Left kidney (tissue), 2 donors: ENCODE measurements around the gene CDC42SE1. TPM values are rescaled to one million over a fixed set of nuclear protein-coding genes. Genes with fewer than 3 reads are reported as not detected.
A peak's percentile ranks its signal among the peaks of the same experiment; 100 is the strongest.

Source experiments
- DNase-seq: peaks from one replicate; pipeline ENCODE4 v3.0.0-alpha.2; 2013
- polyA plus RNA-seq: library from polyadenylated mRNA; unstranded; fragments of 120-200 nt; gene quantifications from one replicate; pipeline ENCODE4 v1.2.1, GENCODE V29; 2013; ENCODE audit not compliant: insufficient read length

CDC42SE1 gene
- polyA plus RNA-seq, 1 donor = 88.6 TPM

DNA sequence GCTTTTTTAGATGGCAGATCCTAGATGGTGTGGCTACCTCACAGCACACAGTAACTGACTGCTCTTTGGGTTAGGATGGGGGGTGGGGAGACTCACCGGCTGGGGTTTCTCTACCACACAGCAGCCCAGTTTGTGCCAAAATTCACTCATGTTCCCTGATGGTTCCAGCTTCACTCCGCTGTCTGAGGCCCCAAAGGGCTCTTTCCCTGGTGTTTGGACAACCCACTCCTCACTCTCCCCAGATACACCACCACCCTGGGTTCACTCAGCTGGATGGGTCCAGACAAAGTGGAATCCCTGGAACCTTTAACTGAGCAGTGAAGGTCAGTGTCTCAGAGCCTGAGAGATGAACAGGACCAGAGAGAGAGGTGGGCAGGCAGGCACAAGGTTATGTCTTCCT is 3.8 kb downstream of the CDC42SE1 start:
- no peak for DNase-seq

DNA sequence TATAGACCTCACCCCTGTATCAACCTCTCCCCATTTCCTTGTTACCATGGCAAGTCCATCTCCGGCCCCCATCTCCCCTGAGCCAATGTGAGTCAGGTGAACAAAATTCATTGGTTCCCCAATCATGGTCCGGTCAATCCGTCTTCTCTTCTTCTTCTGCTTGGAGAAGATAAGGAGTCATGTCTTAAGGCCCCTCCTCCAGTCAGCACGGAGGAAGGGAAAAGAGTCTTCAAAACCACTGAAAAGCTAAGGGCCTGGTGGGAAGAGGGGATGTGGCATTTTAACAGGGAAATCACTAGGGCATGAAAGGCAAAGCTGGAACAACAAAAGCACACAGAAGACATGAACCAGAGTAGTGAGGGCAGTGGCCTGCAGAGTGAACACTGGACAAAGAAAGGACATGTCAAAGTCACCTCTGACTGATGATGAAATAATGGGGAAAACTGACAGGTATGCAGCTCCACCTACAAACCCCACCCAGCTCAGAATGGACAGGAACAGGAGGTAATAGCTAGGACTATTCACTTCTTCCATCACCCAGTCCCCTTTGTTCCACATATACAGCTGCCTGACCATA is 4.4 kb downstream of the CDC42SE1 start:
- no peak for DNase-seq

DNA sequence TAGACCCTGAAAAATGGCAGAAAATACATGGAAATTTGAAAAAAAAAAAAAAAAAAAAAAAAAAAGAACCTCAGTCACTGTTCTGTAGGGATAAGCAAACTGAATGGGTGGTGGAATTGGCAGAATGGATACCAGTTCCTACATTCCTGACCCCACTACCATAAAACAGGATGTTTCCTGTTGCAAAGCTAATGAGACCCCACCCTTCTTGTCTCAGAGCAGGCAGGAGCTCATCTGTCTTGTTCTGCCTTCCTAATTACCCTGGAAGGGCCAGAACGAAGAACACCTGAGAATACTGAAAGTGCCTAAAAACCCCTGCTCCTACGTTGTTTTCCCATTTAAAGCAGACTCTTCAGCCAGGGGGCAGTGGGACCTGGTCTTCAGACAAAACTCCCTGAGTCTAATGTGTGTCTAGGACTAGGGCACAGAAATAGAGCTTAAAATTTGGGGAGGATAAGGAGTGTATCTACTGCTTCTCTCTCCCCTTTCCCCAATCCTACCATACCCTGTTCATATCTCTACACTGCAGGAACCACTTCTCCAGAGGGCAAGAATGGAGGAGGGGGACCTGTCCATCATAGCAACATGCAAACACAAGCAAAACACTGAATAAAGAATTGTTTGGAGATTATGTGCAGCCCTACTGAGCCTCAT is 7.9 kb downstream of the CDC42SE1 start:
- no peak for DNase-seq

DNA sequence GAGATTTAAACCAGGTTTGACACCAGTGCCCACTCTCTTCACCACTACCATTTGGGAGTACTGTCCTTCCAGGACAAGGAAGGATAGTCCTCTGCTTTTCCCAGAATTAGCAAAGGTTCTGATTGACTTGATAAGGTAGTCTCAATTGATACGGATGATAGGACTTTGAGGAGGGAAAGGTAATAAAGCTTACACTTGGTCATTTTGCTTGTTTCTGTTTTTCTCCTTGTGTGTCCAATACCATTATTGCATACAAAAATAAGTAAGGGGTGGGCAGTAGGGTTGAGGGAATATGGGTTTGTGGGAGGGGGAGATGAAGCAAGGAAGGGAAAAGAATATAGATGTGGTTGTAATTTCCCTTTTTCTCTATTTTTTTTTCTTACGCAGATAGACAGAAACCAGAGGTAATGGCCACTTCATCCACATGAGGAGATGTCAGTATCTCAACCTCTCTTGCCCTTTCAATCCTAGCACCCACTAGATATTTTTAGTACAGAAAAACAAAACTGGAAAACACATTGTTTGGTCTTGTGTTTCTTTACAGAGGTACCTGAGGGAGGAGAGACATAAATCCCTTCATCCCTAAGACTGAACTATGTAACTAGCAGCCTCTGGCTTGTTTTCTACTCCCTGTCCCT is 9.3 kb downstream of the CDC42SE1 start:
- DNase-seq = no peak

DNA sequence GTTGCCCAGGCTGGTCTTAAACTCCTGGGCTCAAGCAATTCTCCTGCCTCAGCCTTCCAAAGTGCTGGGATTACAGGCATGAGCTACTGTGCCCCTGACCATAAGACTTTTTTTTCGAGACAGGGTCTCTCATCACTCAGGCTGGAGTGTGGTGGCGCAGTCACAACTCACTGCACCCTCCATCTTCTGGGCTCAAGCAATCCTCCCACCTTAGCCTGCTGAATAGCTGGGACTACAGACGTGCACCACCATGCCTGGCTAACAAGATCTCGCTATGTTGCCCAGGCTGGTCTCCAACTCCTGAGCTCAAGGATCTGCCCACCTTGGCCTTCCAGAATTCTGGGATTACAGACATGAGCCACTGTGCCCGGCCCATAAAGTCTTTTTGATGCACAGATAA is 10.0 kb downstream of the CDC42SE1 start:
- no peak for DNase-seq

DNA sequence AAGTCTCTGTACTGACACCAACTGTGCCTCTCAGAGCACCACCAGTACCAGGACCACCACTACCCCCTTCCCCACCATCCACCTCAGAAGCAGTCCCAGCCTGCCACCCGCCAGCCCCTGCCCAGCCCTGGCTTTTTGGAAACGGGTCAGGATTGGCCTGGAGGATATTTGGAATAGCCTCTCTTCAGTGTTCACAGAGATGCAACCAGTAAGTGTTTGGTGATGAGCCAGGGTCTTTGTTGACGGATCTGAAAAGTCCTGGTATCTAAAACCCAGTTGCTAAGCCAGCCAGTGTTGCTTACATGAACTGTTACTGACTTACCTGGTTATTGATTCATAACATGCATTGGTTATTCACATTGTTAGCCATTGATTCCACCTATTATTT is 10.8 kb downstream of the CDC42SE1 start:
- no peak for DNase-seq

DNA sequence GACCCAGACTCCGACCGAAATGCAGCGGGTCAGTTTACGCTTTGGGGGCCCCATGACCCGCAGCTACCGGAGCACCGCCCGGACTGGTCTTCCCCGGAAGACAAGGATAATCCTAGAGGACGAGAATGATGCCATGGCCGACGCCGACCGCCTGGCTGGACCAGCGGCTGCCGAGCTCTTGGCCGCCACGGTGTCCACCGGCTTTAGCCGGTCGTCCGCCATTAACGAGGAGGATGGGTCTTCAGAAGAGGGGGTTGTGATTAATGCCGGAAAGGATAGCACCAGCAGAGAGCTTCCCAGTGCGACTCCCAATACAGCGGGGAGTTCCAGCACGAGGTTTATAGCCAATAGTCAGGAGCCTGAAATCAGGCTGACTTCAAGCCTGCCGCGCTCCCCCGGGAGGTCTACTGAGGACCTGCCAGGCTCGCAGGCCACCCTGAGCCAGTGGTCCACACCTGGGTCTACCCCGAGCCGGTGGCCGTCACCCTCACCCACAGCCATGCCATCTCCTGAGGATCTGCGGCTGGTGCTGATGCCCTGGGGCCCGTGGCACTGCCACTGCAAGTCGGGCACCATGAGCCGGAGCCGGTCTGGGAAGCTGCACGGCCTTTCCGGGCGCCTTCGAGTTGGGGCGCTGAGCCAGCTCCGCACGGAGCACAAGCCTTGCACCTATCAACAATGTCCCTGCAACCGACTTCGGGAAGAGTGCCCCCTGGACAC is 11.3 kb downstream of the CDC42SE1 start:
- no peak for DNase-seq

DNA sequence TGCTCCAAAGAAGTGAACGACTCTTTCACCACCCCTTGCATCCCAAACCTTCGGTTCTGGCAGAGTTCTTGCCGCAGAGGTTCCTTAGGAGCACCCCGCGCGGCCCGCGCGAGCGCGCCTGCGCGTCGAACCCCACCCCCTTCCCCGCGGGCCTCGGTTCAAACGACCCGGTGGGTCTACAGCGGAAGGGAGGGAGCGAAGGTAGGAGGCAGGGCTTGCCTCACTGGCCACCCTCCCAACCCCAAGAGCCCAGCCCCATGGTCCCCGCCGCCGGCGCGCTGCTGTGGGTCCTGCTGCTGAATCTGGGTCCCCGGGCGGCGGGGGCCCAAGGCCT is 11.9 kb downstream of the CDC42SE1 start, which contains the start of gene C1orf56:
Gene C1orf56, plus strand, starts transcription at position 161 of the 334 bp plus-strand sequence. Its CDS starts 97 bp downstream, at position 258.
- peak; percentile 80 for DNase-seq

DNA sequence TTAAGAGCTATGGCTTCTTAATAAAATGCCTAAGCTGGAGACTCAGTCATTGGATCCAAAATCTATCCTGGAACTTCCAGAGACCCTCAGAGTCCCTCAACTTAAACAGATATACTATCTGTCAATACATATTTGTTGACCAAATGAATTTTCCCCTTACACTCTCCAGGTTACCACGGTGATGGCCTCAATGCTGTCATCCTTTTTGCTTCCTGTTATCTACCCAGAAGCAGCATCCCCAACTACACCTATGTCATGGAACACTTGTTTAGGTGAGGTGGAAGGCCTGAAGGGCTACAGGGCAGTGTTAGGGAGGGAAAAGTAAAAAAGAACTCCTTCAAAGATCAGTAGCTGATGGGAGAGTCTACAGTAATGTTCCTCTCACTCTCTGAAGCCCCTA is 16.3 kb downstream of the CDC42SE1 start:
- DNase-seq = no peak

DNA sequence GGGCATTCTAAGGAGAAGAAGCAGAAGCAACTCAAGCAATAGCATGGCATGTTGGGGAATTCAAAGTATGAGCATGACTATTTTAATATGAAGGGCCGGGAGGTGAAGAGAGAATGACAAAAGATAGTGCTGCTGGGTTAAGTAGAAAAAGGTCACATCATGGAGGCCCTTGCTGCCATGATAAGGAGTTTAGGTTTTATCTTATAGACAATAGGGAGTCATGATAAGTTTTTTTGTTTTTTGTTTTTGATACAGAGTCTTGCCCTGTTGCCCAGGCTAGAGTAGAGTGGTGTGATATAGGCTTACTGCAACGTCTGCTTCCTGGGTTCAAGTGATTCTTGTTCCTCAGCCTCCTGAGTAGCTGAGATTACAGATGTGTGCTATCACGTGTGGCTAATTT is 19.9 kb downstream of the CDC42SE1 start:
- no peak for DNase-seq

DNA sequence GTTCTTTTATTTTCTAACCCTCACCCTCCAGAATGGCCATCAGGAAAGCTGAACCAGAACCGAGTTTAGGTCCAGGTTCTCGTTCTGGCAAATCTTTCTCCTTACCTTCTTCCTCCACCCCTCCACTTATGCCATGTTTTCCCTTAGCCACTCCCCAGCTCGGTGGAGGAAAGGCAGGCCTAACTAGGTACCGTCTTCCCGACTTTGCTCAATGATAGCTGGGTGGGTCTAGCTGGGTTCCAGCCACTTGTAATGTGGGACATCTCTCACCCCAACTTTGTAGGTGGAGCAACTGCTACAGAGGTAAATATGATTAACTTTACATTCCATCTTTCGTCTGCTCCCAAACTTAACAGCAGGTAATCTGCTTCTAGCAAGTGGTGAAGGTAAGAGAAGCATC is 22.4 kb downstream of the CDC42SE1 start:
- DNase-seq = no peak

DNA sequence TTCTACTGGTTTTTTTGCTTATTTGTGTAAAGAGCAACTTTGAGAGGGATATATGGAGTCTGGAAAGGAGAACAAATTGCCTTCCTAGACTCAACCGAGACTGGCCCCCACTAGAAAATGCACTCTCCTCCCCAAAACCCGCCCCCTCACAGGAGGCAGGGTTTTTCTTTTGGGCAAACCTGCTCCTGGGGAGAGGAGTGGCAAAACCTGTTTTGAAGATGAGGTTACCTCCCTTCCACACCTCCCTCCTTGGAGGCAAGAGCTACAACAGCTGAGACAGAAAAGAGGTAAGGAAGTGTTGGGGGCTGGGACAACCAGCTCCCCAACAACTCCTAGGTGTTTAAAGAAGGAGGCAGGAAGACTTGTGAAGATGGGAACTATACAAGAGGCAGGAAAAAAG is 23.1 kb downstream of the CDC42SE1 start, which contains the start of gene BNIPL:
Gene BNIPL, plus strand, starts transcription at position 231 of the 400 bp plus-strand sequence. Its CDS starts 140 bp downstream, at position 371.
- no peak for DNase-seq

DNA sequence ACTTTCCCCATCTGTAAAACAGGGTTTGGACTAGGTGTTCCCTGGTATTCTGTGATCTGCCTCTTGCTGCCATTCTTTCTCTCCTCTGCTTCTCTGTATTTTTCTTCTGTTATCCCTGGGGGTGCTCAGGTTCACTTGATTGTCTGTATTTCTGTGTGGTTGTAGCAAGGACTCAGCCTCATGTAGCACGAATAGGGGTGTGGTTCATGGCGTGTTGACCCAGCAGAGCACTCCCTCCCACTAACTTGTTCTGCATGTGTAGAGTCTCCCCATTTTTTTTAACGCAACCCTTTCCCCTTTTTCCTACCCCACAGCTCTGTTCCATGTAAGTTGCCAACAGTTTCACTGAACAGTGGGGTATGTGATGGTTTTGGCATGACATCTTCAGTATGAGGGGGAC is 24.3 kb downstream of the CDC42SE1 start:
- no peak for DNase-seq

DNA sequence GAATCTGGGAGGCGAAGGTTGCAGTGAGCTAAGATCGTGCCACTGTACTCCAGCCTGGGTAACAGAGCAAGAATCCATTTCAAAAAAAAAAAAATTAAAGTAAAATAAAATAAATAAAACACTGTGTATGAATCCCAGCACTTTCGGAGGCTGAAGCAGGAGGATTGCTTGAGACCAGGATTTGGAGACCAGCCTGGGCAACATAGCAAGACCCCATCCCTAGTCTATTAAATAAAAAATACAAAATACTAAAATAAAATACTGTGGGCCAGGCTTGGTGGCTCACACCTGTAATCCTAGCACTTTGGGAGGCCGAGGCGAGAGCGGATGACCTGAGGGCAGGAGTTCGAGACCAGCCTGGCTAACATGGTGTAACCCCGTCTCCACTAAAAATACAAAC is 27.3 kb downstream of the CDC42SE1 start:
- DNase-seq = no peak

DNA sequence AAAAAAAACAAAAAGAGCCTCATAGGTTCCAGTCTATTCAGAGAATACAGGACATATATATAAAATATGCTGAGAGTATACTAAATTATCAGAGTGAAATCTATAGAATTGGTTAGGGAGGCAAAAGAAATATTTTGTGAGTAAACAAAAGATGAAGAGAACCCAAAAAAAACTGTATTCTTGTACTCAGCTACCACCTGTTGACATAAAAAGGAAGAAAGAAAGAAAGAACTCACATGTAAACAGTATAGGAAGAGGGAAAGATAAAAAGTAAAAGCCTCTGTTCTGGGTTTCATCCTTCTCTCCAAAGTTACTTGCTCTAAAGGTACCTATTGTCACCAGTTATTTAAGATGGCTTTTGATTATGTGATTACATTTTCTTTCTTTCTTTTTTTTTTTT is 33.0 kb downstream of the CDC42SE1 start:
- DNase-seq = no peak

DNA sequence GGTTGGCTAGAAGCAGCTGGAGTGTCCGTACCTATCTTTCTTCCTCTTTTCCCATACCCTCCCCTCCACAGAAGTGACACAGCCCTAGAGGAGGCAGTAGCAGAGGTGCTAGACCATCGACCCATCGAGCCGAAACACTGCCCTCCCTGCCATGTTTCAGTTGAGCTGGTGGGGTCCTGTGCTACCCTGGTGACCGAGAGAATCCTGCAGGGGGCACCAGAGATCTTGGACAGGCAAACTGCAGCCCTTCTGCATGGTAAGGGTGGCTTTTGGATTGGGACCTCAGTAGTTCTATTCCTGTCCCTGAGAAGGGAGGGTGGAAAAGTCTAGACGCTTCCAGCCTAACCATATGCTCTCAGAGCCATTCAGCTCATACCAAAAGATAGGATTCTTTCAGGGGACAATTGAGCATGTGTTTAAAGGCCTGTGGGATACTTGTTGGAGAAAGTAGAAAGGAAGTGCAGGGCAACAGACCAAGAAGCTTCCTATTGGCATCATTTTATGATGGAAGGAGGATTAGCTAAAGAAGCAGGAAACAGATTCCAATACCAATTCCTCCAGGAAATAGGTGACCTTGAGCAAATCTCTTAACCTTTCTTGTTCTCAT is 34.8 kb downstream of the CDC42SE1 start:
- DNase-seq = no peak

DNA sequence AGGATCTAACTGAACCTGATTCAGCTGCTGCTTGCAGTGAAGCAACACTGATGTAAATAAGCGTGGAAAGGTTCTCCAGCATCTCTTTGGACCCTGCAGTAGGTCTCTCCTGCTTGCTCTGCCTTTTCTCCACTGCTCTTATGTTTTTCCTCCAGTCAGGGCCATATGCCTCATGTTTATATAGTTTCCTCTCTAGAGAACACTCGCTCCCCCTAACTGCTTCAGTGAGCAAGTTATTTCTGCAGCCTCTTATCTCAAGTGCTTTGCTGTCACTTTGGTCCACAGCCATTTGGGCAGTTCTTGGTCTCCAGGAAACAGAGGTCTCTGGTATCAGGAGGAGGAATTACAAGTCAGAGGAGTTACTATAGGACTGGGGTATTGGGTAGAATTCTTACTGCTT is 45.9 kb downstream of the CDC42SE1 start:
- peak; percentile 70 for DNase-seq

DNA sequence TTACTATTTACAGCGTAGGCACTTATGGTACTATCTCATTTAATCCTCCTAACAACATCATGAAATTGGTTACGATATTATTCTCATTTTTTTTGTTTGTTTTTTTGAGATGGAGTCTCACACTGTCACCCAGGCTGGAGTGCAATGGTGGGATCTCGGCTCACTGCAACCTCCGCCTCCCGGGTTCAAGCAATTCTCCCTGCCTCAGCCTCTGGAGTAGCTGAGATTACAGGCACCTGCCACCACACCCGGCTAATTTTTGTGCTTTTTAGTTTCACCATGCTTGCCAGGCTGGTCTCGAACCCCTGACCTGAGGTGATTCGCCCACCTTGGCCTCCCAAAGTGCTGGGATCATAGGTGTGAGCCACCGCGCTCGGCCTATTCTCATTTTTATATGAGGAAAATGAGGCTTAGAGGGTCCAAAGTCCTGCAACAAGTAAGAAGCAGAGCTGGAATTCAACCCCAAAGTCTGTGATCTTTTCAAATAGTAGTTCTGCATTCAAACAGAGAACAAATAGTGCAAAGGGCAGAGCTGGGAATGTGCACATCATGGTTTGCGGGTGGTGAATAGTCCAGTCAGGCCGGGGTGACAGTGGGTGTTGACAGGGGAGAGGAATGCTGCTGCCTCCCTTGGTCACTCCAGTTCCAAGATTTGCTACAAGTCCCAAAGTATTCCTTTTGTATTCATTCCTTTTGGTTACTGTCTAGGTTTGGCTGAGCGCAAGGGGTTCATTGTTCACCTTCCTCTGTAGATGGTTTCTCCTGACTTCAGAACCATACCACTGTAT is 46.5 kb downstream of the CDC42SE1 start:
- no peak for DNase-seq

DNA sequence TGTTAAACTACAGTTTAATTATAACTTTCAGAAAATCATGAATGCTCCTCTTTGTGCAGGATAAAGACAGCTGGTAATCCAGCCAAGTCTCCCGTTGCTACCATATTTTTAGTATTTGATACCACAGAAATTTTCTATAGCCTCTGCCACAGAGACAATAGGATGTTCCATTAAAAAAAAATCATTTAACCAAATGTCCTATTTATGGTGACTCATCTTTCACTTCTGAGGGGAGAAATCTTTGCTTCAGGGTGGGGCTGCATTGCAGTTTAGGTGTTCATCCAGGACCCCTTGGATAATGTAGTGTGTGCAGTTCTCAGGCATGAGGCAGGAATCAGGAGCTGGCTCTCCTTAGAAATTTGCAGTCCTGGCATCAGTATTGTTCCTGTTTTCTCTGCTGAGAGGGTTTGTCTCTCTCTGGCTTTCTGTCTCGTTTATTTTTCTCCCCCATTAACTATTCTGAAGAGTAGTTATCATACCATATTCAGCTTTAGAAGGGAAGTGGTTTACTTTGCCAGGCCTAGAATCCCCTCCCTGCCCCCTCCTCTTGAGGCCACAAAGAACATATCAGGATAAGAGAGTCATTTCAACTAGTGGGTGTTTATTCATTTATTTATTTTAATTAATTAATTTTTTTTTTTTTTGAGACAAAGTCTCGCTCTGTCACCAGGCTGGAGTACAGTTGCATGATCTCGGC is 48.1 kb downstream of the CDC42SE1 start:
- no peak for DNase-seq

DNA sequence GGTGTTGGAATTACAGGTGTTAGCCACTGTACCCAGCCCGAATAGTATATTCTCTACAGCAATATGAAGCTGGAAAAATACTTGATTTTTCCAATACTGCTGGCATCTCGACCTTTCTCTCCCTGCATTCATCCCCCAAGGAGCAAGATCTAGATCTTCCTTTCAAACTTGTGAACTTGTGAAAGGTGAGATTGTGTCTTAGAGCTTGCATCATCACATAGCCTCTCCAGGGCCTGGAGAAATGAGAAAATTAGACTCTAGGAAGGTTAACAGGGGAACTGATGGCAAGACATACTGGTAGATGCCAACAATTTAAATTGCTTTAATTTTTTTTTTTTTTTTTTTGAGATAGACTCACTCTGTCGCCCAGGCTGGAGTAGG is 49.1 kb downstream of the CDC42SE1 start:
- DNase-seq = no peak

DNA sequence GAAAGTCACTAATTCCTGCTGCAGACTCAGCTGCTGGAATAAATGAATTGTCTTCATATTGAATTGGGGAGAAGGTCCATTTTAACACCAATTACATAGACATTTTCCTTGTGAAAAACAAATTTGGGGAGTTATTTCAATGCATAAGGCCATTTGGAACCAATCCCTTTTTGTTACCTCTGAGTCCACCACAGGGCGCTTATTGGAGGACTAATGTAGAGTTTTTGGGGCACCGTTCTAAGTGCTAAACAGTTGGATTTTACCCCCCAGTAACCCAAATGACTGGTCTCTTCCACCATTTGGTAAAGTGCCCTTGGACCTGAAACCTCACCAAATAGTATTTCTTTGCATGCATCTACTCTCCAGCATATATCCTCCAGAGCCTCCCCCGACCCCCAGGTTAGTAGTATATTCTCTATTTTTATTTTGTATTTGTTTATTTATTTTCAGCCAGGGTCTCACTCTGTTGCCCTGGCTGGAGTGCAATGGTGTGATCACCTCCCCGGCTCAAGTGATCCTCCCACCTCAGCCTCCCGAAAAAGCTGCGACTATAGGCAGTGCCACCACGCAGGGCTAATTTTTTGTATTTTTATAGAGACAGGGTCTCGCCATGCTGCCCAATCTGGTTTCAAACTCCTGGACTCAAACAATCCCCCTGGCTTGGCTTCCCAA is 49.6 kb downstream of the CDC42SE1 start:
- DNase-seq = no peak
